ENCODE data around the gene LRCOL1.

GRCh38 chr12:132562489-132563021 lies 47.8 kb downstream of the LRCOL1 start:
- TF ChIP-seq TAF1 (IDR thresholded peaks at IDR 0.05; ENCODE audit: low read depth, low read length) (no peak), POLR2A (IDR thresholded peaks at IDR 0.05; ENCODE audit: low read depth, low read length) (no peak), POU2F2 (IDR thresholded peaks at IDR 0.05; ENCODE audit: low read depth, low read length) (no peak), SPI1 (IDR thresholded peaks at IDR 0.05; ENCODE audit: low read depth, low read length) (no peak), POLR2AphosphoS5 (IDR thresholded peaks at IDR 0.05; ENCODE audit: low read depth, low read length) (no peak)
